H1 (cell line): ENCODE results near the gene TMEM266. TPM values are rescaled to one million over a fixed set of nuclear protein-coding genes. Genes with fewer than 3 reads are reported as not detected.

Experiments
- CTCF ChIA-PET: fragments of 300-600 bp; sonication (Branson Sonifier 250); formaldehyde crosslinking; loops from one replicate; lab custom pipeline; 2021; ENCODE audit not compliant: partially characterized antibody; lab: Charles Lee
- POLR2A ChIA-PET: fragments of 300-600 bp; sonication (Branson Sonifier 250); formaldehyde crosslinking; loops from one replicate; lab custom pipeline; 2021; ENCODE audit warnings: inconsistent platforms; ENCODE audit not compliant: partially characterized antibody; lab: Charles Lee
- DNase-seq, 2 experiments: peaks; one replicate each; pipeline versions ENCODE4 v3.0.0 to v3.0.0-alpha.2; 2010 to 2022; ENCODE audit warnings: low spot score in 2 of 2, low read depth in 1 of 2, mixed read lengths in 1 of 2
- FAIRE-seq: peaks from 2 replicates; lab custom pipeline; 2011; peaks lifted over from hg19 to GRCh38; lab: Jason Lieb, UNC
- H2AFZ ChIP-seq: 2 replicates; pipeline ENCODE4 v1.8.1; 2012; ENCODE audit warnings: low read length, inconsistent platforms
- H2AK5ac ChIP-seq: 2 replicates; pipeline ENCODE4 v1.6.1; 2013; ENCODE audit warnings: low read depth, low read length
- H2BK120ac ChIP-seq: replicated peaks from 2 replicates; pipeline ENCODE3; 2013; ENCODE audit warnings: low read depth, low read length, inconsistent platforms
- H2BK12ac ChIP-seq: 2 replicates; pipeline ENCODE4 v1.6.1; 2013; ENCODE audit warnings: low read depth, low read length
- H2BK15ac ChIP-seq: 2 replicates; pipeline ENCODE4 v1.6.1; 2013; ENCODE audit warnings: low read length
- H2BK20ac ChIP-seq: 2 replicates; pipeline ENCODE4 v1.6.1; 2013; ENCODE audit warnings: low read length
- H2BK5ac ChIP-seq: 2 replicates; pipeline ENCODE4 v1.6.1; 2013; ENCODE audit warnings: low read depth, low read length
- H3K14ac ChIP-seq: 2 replicates; pipeline ENCODE4 v1.6.1; 2013; ENCODE audit warnings: inconsistent platforms; ENCODE audit not compliant: insufficient read length
- H3K18ac ChIP-seq: 2 replicates; pipeline ENCODE4 v1.6.1; 2013; ENCODE audit warnings: low read length; ENCODE audit errors: extremely low read depth
- H3K23ac ChIP-seq: 2 replicates; pipeline ENCODE4 v1.6.1; 2013; ENCODE audit warnings: inconsistent platforms; ENCODE audit not compliant: insufficient read length
- H3K23me2 ChIP-seq: 2 replicates; pipeline ENCODE4 v1.6.1; 2013; ENCODE audit warnings: low read depth, low read length
- H3K27ac ChIP-seq: 2 replicates; pipeline ENCODE4 v1.6.1; 2011; ENCODE audit warnings: low read depth, low read length, inconsistent platforms
- H3K27me3 ChIP-seq, 4 experiments: replicated peaks in 1 of 4; 1 replicate in 1 of 4; 2 replicates in 3 of 4; pipeline versions ENCODE4 v1.6.1 to v1.8.1; 2011 to 2013; ENCODE audit warnings: low read length in 3 of 4, mild to moderate bottlenecking in 3 of 4, inconsistent platforms in 2 of 4, mixed read lengths in 2 of 4, moderate library complexity in 1 of 4; ENCODE audit not compliant: control insufficient read depth in 3 of 4, insufficient read depth in 3 of 4; ENCODE audit errors: extremely low read depth in 1 of 4
- H3K36me3 ChIP-seq, 4 experiments: 2 replicates each; pipeline versions ENCODE4 v1.6.1 to v1.8.1; 2011 to 2013; ENCODE audit warnings: mild to moderate bottlenecking in 4 of 4, low read length in 3 of 4, moderate library complexity in 2 of 4, control low read depth in 1 of 4, inconsistent platforms in 1 of 4; ENCODE audit not compliant: insufficient read depth in 4 of 4, control insufficient read depth in 2 of 4
- H3K4ac ChIP-seq: replicated peaks from 2 replicates; pipeline ENCODE3; 2013; ENCODE audit warnings: low read length, low read depth, mixed read lengths, inconsistent platforms; ENCODE audit not compliant: insufficient read length
- H3K4me1 ChIP-seq, 4 experiments: replicated peaks in 1 of 4; 1 replicate in 1 of 4; 2 replicates in 3 of 4; pipeline versions ENCODE4 v1.6.1 to v1.8.1; 2011 to 2013; ENCODE audit warnings: low read length in 3 of 4, inconsistent platforms in 2 of 4, mixed read lengths in 1 of 4; ENCODE audit not compliant: insufficient read depth in 4 of 4, control insufficient read depth in 3 of 4
- H3K4me2 ChIP-seq, 2 experiments: 2 replicates each; pipeline versions ENCODE4 v1.6.1 to v1.8.1; 2011 to 2013; ENCODE audit warnings: low read depth in 2 of 2, low read length in 2 of 2, control low read depth in 1 of 2, inconsistent platforms in 1 of 2, mild to moderate bottlenecking in 1 of 2; ENCODE audit not compliant: insufficient read depth in 1 of 2
- H3K4me3 ChIP-seq, 4 experiments: fragments of 200-600, 300-600 bp in 1 of 4; sonication (generic), shearing (Covaris generic), sonication (Bioruptor Twin) in 1 of 4; 2 replicates each; pipeline versions ENCODE4 v1.5.1 to v1.8.1; 2011 to 2016; ENCODE audit warnings: low read length in 4 of 4, low read depth in 3 of 4, control low read depth in 2 of 4, inconsistent platforms in 2 of 4, mild to moderate bottlenecking in 2 of 4, mixed read lengths in 1 of 4, moderate library complexity in 1 of 4; ENCODE audit not compliant: insufficient read depth in 2 of 4; ENCODE audit errors: extremely low read depth in 1 of 4
- H3K56ac ChIP-seq: replicated peaks from 2 replicates; pipeline ENCODE3; 2013; ENCODE audit warnings: low read depth, mild to moderate bottlenecking, mixed read lengths, low read length, inconsistent platforms; ENCODE audit not compliant: insufficient read length
- H3K79me1 ChIP-seq: 2 replicates; pipeline ENCODE4 v1.6.1; 2013; ENCODE audit warnings: low read depth, low read length, control low read depth
- H3K79me2 ChIP-seq, 2 experiments: 2 replicates each; pipeline versions ENCODE4 v1.6.1 to v1.8.1; 2012 to 2013; ENCODE audit warnings: low read length in 2 of 2, mild to moderate bottlenecking in 2 of 2, inconsistent platforms in 1 of 2; ENCODE audit not compliant: insufficient read depth in 2 of 2, control insufficient read depth in 1 of 2
- H3K9ac ChIP-seq, 4 experiments: replicated peaks in 1 of 4; 1 replicate in 1 of 4; 2 replicates in 3 of 4; pipeline versions ENCODE4 v1.6.1 to v1.8.1; 2011 to 2013; ENCODE audit warnings: low read depth in 3 of 4, low read length in 3 of 4, control low read depth in 2 of 4, mild to moderate bottlenecking in 2 of 4, moderate library complexity in 2 of 4, inconsistent platforms in 1 of 4; ENCODE audit errors: extremely low read depth in 1 of 4
- H3K9me3 ChIP-seq, 2 experiments: 2 replicates each; pipeline versions ENCODE4 v1.6.1 to v1.8.1; 2012 to 2013; ENCODE audit warnings: mild to moderate bottlenecking in 2 of 2, moderate library complexity in 2 of 2, control low read depth in 1 of 2, inconsistent platforms in 1 of 2, low read depth in 1 of 2, low read length in 1 of 2, mixed read lengths in 1 of 2; ENCODE audit not compliant: insufficient read depth in 2 of 2
- H4K20me1 ChIP-seq, 2 experiments: replicated peaks in 1 of 2; 2 replicates each; pipeline versions ENCODE3 to v1.8.1; 2011 to 2013; ENCODE audit warnings: inconsistent platforms in 2 of 2, low read length in 2 of 2, mild to moderate bottlenecking in 1 of 2; ENCODE audit not compliant: insufficient read depth in 2 of 2, control insufficient read depth in 1 of 2
- H4K5ac ChIP-seq: 2 replicates; pipeline ENCODE4 v1.6.1; 2013; ENCODE audit warnings: low read length, low read depth, mixed read lengths, inconsistent platforms; ENCODE audit not compliant: insufficient read length
- H4K8ac ChIP-seq: 2 replicates; pipeline ENCODE4 v1.8.0; 2013; ENCODE audit warnings: mild to moderate bottlenecking, moderate library complexity, low read length, inconsistent platforms; ENCODE audit not compliant: insufficient read depth; ENCODE audit errors: extremely low read depth
- H4K91ac ChIP-seq: replicated peaks from 2 replicates; pipeline ENCODE3; 2013; ENCODE audit warnings: low read length, mixed read lengths, inconsistent platforms; ENCODE audit not compliant: insufficient read length
- CBX5 ChIP-seq: fragments of 300-800, 300-1000 bp; sonication (generic); IDR thresholded peaks from 2 replicates; pipeline ENCODE4 v1.7.1; 2016; ENCODE audit warnings: antibody characterized with exemption, low read length, low read depth
- CBX8 ChIP-seq: fragments of 300-800, 300-1000 bp; sonication (generic); IDR thresholded peaks from 2 replicates; pipeline ENCODE4 v1.7.1; 2016; ENCODE audit warnings: low read depth, low read length, borderline replicate concordance
- CREB1 ChIP-seq: IDR thresholded peaks from 2 replicates; pipeline ENCODE4 v1.6.1; 2012; ENCODE audit warnings: inconsistent platforms
- EZH2 ChIP-seq: fragments of 200-600 bp; sonication (generic); IDR thresholded peaks from 2 replicates; pipeline ENCODE4 v1.7.1; 2012; ENCODE audit warnings: low read depth, mild to moderate bottlenecking, moderate library complexity, low read length, inconsistent platforms; ENCODE audit not compliant: severe bottlenecking
- HDAC2 ChIP-seq, 2 experiments: fragments of 300-600 bp in 1 of 2; sonication (generic) in 1 of 2; IDR thresholded peaks; 2 replicates each; pipeline ENCODE4 v1.6.1; 2011 to 2012; ENCODE audit warnings: low read depth in 2 of 2, low read length in 2 of 2, mild to moderate bottlenecking in 2 of 2, moderate library complexity in 2 of 2, borderline replicate concordance in 1 of 2, inconsistent platforms in 1 of 2
- NANOG ChIP-seq: IDR thresholded peaks from 2 replicates; pipeline ENCODE4 v1.6.1; 2011; ENCODE audit warnings: low read length, low read depth, mild to moderate bottlenecking, inconsistent platforms; ENCODE audit not compliant: insufficient read depth, poor library complexity, severe bottlenecking
- RBBP5 ChIP-seq: IDR thresholded peaks from 2 replicates; pipeline ENCODE4 v1.7.1; 2012; ENCODE audit warnings: low read depth, mild to moderate bottlenecking, inconsistent platforms, low read length, moderate library complexity, borderline replicate concordance
- SIRT6 ChIP-seq: IDR thresholded peaks from one replicate; pipeline ENCODE4 v1.7.1; 2012; ENCODE audit warnings: low read length, inconsistent platforms
- SP1 ChIP-seq: IDR thresholded peaks from 2 replicates; pipeline ENCODE4 v1.6.1; 2011; ENCODE audit warnings: low read depth, low read length
- WGBS, 2 experiments: shearing (Covaris generic) in 1 of 2; methylation state at CpG; one replicate each; pipeline versions ENCODE4 v1.1.6 to v1.1.7; 2013 to 2015; ENCODE audit warnings: low lambda C conversion rate in 2 of 2, mixed read lengths in 2 of 2, inconsistent platforms in 1 of 2, low coverage in 1 of 2, missing lambda C conversion rate in 1 of 2; ENCODE audit not compliant: insufficient replicate concordance in 2 of 2, insufficient coverage in 1 of 2, insufficient read length in 1 of 2; ENCODE audit errors: extremely low coverage in 1 of 2, missing lambda C conversion rate in 1 of 2; 5-methylcytosine and 5-hydroxymethylcytosine counted together
- polyA plus RNA-seq, 7 experiments: library from polyadenylated mRNA; depleted of rRNA in 3 of 7; stranded (reverse) in 5 of 7; unstranded in 2 of 7; fragments of >200 nt in 5 of 7; fragments of 200-250 nt in 2 of 7; gene quantifications; 1 replicate in 5 of 7; 2 replicates in 1 of 7; 4 replicates in 1 of 7; pipeline versions ENCODE4 v1.2.1 to v1.2.3, GENCODE V29; 2011 to 2013; ENCODE audit warnings: missing spikeins in 2 of 7, mixed read lengths in 2 of 7
- total RNA-seq: library from RNA; stranded (reverse); fragmentation: NEBNext Ultra II Directional; extraction: Animal tissue kit (Norgen Biotek cat#: 25700); gene quantifications from 2 replicates; pipeline ENCODE4 v1.2.1, GENCODE V29; 2021
- TF ChIP-seq, protein P1 (sequence below): IDR thresholded peaks from 2 replicates; pipeline ENCODE4 v1.6.1; 2012; ENCODE audit warnings: low read length, inconsistent platforms
- TF ChIP-seq, protein P2 (sequence below): IDR thresholded peaks from 2 replicates; pipeline ENCODE4 v1.6.1; 2011; ENCODE audit warnings: low read length, improper control_type of control experiment

TMEM266 gene
- total and polyA plus RNA-seq, 2 of the 8 experiments (the other 6 are each of a cell fraction or from before 2014, with no cell fraction given), result 2.6 TPM

DNA sequence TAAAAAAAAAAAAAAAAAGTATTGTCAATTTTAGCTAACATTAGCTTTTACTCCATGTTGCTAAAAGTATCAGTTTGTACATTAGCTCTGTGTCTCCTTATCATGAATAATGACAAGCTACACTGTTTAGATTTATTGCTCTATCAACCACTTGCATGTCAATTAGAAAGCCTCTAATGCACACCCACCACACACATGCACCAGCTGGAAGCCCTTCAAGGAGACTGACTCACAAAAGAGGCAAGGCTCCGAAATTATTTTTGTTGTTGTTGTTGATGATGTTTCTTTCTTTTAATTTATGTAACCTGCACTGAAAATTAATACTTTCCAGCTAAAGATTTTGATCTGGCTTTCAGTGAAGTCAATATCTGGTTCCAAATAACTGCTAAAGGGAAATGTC is 180.0 kb downstream of the TMEM266 start:
- Histone ChIP-seq H2BK120ac (no peak overlapping the region), H2BK20ac (no peak overlapping the region), H3K4me1 (peaks cover 0 to 4% (median 1%) of the 10 kb centered on the region in 4 experiments; a peak in 6 of 7 replicates), H3K14ac (no peak overlapping the region), H2BK12ac (no peak overlapping the region), H4K91ac (no peak overlapping the region), H3K9ac (no peak overlapping the region), H3K79me1 (no peaks in the 10 kb centered on the region), H4K8ac (no peak overlapping the region), H2BK15ac (no peak overlapping the region), H2AK5ac (no peak overlapping the region), H3K27me3 (no peaks in the 10 kb centered on the region), H3K4me3 (no peak overlapping the region), H3K23me2 (no peaks in the 10 kb centered on the region), H2AFZ (no peak overlapping the region), H3K36me3 (no peaks in the 10 kb centered on the region), H3K27ac (no peak overlapping the region), H3K23ac (no peak overlapping the region), H3K4me2 (no peak overlapping the region), H3K4ac (no peak overlapping the region), H3K56ac (no peak overlapping the region), H3K79me2 (no peaks in the 10 kb centered on the region), H3K18ac (no peak overlapping the region), H2BK5ac (no peak overlapping the region), H4K20me1 (peaks cover 0 to 1% of the 10 kb centered on the region in 2 experiments), H4K5ac (no peak overlapping the region), H3K9me3 (no peaks in the 10 kb centered on the region)
- DNase-seq (no peak), FAIRE-seq (no peak)
- ChIA-PET CTCF (interaction anchor here (0.8 to 2.4 kb wide), 2 partner anchors 50 to 94 kb away, joined by 3 to 10 read pairs; no protein-coding TSS in a partner anchor), POLR2A (interaction anchor here (1.3 kb wide), 1 partner anchor 692 kb away, joined by 3 read pairs; the partner anchor contains the start of gene RCN2)
- WGBS, 2 experiments, result 85% methylated on average over 1 of the region's 1 CpG; no CpG with 5 or more reads in 1 of the 2 experiments
- TF ChIP-seq NANOG (no peak), EZH2 (no peak), SP1 (no peak), SIRT6 (no peak), CBX8 (no peak), RBBP5 (no peak), CBX5 (no peak), CREB1 (no peak), HDAC2 (IDR thresholded peaks at IDR 0.05; ENCODE audit: borderline replicate concordance in 1 of 2, low read depth in 2 of 2, low read length in 2 of 2) (no peak)
- TF ChIP-seq, protein P1, sequence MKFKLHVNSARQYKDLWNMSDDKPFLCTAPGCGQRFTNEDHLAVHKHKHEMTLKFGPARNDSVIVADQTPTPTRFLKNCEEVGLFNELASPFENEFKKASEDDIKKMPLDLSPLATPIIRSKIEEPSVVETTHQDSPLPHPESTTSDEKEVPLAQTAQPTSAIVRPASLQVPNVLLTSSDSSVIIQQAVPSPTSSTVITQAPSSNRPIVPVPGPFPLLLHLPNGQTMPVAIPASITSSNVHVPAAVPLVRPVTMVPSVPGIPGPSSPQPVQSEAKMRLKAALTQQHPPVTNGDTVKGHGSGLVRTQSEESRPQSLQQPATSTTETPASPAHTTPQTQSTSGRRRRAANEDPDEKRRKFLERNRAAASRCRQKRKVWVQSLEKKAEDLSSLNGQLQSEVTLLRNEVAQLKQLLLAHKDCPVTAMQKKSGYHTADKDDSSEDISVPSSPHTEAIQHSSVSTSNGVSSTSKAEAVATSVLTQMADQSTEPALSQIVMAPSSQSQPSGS, result no peak
- TF ChIP-seq, protein P2, sequence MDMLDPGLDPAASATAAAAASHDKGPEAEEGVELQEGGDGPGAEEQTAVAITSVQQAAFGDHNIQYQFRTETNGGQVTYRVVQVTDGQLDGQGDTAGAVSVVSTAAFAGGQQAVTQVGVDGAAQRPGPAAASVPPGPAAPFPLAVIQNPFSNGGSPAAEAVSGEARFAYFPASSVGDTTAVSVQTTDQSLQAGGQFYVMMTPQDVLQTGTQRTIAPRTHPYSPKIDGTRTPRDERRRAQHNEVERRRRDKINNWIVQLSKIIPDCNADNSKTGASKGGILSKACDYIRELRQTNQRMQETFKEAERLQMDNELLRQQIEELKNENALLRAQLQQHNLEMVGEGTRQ, result no peak
